Cardiac septum (tissue), 1 donor: Measurements from ENCODE around the gene ACSS1. TPM values are rescaled to one million over a fixed set of nuclear protein-coding genes. Genes with fewer than 3 reads are reported as not detected.

ENCODE experiments used
- DNase-seq: peaks from one replicate; pipeline ENCODE4 v3.0.0-alpha.2; 2020; ENCODE audit warnings: low spot score
- intact Hi-C: fragments of 100-400 bp; cut with DNase I; formaldehyde crosslinking; loops from one replicate; pipeline ENCODE4 v1.14.0; 2022
- total RNA-seq: library from RNA; stranded (reverse); fragmentation: NEBNext Ultra II Directional; extraction: Animal tissue kit (Norgen Biotek cat#: 25700); gene quantifications from one replicate; pipeline ENCODE4 v1.2.1, GENCODE V29; 2021
- donor health status: DM: no; HTN: no; CAD: no.

ACSS1 gene
- total RNA-seq, 1 donor from 2014 or later, result 47.6 TPM

DNA sequence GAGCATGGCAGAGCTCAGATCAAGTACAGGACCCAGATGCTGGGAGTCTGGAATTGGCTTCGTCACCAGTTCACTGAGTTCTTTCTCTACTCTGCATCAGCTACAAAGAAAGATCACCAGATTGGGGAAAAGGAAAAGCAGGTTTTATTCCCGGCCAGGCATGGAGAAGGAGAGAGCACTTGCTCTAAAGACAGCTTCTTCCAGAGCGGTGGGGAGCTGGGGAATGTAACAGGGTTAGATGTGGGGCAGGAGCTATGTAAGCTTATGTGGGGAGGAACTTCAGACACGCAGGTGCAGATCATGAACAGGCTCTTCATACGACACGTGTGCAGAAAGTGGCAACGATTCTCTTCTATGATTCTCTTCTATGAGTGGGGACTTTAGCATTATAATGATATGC is 4.9 kb upstream of the ACSS1 start:
- intact Hi-C loops, result loop anchor here (10.0 kb wide), 1 partner anchor 332 kb away; the partner anchor contains the start of gene ABHD12
- DNase-seq, result peak; percentile 65

DNA sequence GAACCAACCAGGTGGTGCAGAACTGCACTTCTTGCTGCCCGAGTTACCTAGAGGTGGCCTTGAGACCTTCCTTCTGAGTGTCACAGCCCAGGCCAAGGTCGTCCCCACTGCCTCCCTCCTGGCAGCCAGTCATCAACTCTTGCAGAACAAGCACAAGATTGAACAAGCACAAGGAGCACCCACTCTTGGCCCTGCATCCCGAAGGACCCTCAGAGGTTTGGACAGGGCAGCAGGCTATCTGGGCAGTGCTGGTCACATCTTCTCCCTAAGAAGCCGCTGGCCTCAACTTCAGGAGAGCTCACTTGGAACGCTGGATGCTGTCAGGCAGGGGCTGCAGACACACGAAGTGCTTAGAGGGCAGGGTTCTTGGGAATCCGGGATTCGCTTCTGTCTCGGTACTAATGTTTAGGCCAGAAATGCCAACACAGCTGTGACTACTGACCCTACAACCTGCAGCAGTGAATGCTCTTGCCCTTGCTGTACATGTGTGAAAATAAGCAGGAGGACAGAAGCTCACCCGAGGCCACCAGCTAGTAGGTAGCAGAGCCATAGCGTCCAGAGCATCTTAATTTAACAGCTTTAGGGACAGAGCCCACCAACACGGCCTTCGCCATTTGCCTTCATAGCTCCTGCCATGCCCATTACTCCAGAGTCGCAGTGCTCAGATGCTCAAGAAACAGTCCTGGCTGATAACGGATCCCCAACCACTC is 4.0 kb upstream of the ACSS1 start:
- peak; percentile 61 for DNase-seq

DNA sequence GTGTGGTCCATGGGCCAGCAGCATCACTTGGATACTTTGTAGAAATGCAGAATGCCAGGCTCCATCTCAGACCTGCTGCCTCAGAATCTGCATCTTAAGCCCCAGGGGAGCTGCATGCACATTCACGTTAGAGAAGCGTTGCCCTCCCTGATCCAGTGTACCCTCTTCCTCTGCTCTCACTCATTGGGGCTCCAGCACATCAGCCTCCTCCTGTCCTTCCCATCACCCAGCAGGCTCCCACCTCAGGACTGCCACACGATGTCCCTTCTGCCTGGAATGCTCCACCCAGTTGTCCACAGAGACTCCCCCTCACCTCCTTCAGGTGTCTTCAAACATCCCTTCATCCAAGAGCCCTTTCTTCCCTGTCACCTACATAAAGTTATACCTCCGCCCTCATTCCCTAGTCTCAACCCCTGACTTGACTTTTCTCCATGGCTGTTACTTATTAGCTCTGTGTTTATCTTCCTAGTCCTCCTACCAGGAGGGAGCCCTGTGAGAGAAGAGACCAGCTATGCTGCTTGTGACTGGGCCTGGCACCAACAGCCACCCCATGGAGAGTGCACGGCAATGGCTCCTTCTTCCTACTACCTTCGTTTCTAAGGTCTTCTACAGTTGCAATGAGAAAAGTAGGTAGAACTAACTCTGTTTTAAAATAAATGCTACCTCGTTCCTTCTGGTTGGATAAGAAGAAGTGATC is 3.3 kb upstream of the ACSS1 start:
- peak; percentile 53 for DNase-seq
- intact Hi-C loops, result loop anchor here (10.0 kb wide), 1 partner anchor 334 kb away; the partner anchor contains the start of gene ABHD12

More for the DNA sequence above, 4.0 kb upstream of the ACSS1 start:
- intact Hi-C loops, result loop anchor here (10.0 kb wide), 1 partner anchor 333 kb away; the partner anchor contains the start of gene ABHD12

DNA sequence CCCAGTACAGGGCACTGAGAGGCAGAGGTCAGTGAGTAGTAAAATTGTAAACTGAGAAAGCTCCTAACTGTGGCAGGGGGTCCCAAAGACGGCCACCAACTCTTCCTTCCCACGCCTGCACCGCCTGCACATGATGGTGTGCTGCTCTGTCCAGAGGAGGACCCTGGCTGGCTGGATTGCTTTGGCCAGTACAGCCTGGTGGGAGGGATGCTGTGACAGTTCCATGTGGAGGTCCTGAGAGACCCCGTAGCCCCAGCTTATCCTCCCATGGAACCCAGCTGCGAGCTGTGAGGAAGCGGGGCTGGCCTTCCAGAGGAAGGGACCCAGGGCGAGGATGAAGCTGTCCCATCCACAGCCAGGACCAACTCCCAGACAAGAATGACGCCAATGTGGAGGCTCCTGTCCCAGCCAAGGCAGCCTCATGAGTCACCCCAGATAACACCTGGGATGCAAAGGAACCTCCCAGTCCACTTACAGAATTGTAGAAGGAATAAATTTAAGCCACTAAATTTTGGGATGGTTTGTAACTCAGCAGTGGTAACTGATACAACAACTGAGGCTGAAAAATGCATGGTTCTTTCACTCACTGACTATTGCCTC is 2.0 kb upstream of the ACSS1 start:
- DNase-seq, result peak; percentile 72
- intact Hi-C loops, result loop anchor here (2.0 to 10.0 kb wide), 5 partner anchors 67 to 1705 kb away; partner anchors contain the start of genes ABHD12, APMAP, ENTPD6 and NXT1

DNA sequence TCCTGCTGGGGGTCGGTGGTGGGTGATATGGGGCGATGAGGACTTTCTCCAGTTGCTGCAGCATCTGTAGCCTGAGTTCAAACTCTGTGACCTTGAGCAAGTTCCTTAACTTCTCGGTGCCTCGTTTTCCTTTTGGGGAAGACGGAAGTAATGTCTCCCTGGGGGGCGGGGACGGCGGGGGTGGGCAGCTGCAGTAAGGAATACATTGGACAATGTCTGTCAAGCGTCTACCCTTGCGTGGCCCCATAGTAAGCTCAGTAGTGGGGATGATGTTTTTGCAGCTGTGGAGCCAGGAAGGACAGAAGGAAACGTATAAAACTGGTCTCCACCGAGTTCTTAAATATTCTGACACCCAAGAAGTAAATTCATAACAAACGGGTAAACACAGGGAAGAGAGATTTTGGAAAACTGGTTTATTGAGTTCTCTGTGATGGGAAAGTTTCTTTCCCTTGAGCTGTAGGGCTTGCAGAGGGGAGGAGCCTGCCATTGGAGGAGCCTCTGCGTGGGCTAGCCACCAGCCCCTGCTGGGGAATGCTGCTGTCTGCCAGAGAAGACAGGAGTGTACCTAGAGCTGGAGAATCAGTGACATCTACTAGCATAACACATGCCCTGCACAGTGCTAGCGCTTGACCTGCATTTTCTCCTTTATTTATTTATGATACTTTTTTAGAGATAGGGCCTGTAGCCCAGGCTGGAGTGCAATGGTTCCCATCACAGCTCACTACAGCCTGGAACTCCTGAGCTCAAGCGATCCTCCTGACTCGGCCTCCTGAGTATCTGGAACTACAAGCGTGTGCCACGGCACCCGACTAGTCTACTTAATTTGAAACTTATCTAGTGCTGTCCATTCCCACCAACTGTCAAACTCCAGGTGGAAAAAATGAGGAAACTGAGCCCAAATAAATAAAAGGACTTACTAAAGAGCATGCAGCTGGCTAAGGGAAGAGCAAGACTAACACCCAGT is 1.2 kb upstream of the ACSS1 start:
- intact Hi-C loops, result loop anchor here (2.0 to 10.0 kb wide), 4 partner anchors 66 to 1704 kb away; partner anchors contain the start of genes APMAP, ENTPD6, NXT1 and PYGB
- peak; percentile 75 for DNase-seq

DNA sequence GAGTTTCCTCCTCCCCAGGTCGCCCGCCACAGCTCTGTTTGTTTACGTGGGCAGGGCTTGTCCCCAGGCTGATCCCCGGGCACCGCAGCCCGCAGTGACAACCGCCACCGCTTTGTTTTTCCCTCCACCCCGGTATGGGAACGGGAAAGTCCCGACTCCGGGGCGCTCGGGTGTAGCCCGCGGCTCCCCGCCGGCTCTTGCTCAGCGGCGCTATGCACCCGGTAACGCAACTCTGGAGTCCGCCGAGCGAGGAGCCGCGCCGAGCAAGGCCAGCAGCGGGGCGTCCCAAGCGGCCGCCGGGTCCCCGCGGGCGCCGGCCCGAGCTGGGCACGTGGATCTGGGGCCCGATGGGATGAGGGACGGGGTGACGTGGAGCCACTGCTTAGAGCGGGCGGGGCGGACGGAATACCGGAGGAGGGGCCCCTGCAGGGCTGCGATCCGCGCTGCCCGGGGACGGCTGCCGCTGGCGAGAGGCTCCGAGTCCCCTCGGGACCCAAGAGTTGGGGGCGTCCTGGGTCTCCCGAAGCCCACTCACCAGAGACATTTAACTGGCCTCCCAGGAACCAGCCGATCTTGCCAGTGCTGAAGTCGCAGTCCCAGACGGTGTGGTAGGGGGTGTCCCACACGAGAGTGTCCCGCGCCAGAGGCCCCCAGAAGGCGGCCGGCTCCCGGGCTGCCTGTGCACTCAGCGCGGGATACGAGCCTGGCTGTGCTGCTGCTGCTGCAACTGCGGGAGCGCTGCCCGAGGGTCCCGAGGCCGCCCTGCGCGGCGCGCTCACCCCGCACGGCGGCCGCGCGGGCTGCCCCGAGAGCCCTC is 497 bp downstream of the ACSS1 start:
- DNase-seq, result peak; percentile 91
- intact Hi-C loops, result loop anchor here (2.0 to 10.0 kb wide), 5 partner anchors 15 to 1703 kb away; partner anchors contain the start of genes APMAP, ENTPD6, NXT1 and PYGB

DNA sequence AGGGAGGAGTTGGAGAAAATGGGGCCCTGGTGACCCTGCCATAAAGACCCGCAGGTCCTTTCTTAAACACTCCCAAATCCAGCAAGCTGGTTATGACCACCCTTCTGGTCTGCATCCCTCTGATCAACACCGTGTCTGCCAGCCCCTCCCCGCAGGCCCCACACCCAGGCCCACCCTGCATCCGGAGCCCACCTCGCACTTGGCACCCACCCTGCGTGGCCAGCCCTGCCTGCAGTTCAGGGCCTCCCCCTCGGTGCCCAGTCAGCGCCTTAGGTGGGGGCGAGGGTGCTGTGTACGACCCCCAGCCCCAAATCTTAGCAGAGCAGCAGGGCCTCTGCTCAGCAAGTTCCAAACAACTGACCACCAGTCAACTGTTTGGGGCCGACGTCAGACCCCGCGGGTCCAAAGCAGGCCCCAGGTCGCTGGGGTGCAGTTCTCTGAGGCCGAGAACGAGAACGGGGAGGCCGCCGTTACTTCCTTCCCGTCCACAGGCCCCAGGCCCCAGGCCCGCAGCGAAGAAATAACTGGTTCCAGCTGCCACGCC is 1.2 kb downstream of the ACSS1 start:
- DNase-seq, result peak; percentile 70
- intact Hi-C loops, result loop anchor here (2.0 to 10.0 kb wide), 4 partner anchors 14 to 1702 kb away; partner anchors contain the start of genes ENTPD6, NXT1 and PYGB

DNA sequence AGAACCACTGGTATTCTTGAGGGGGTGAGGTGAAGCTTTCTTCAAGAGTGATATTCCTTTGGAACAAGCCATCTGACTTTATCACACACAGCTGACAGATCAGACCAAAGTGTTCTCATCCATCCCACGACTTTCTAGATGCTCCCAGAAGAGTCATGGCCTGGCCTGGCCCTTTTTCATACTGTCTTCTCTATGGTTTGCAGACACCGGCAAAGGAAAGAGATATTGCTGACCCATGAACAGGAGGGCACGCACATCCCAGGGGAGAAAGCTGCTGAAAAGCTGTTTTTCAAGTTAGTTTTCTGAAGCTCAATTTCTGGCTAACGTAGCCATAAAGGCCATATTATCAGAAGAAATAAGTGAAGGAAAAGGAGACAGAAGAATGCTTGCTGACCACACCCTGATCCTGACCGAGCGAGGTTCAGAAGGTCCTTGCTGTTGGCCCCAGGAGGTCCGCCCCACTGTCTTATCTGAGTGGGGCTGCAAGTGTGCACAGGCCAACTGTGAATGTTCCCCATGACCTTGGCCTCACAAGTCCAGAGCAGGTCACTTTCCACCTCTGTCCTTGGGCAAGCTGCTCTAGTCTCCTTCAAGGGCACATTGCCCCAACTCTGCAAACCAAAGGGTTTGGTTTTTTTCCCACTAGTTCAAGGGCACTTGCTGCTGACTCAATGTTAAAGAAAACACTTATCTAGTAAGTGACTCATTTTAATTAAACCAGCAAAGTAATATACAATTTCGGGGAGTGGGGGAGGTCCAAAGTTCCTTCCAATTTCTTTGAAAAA is 2.0 kb downstream of the ACSS1 start:
- intact Hi-C loops, result loop anchor here (2.0 to 10.0 kb wide), 4 partner anchors 13 to 1701 kb away; partner anchors contain the start of genes ENTPD6, NXT1 and PYGB
- DNase-seq, result peak; percentile 58

DNA sequence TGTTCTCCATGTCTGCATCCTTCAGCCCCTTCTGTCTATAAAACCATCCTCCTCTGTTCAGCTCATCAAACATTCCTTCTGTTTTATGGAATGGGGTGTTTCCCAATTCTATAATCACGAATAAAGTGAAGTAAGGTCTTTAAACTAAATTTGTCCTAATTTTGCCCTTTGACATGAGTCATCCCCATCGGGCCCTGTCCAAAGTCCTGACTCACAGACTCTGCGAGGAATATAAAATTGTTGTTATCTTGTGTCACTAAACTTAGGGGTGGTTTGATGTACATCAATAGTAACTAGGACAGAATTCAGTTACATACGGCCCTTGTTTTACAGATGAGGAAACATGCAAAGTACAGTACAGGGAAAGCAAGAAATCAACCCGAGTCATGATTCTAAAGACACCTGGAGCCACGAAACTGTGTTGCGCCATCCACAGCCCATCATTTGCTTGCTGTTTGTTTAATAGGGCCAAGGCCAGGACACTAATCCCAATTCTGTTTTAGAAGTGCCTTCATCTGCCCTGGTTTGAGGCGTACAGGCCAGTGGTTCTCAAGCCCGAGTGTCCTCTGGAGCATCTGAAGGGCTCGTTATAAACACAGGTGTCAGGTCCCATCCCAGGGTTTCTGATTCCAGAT is 2.8 kb downstream of the ACSS1 start:
- intact Hi-C loops, result loop anchor here (5.0 to 10.0 kb wide), 4 partner anchors 140 to 1700 kb away; partner anchors contain the start of genes ENTPD6, NXT1 and PYGB
- DNase-seq, result peak; percentile 61

DNA sequence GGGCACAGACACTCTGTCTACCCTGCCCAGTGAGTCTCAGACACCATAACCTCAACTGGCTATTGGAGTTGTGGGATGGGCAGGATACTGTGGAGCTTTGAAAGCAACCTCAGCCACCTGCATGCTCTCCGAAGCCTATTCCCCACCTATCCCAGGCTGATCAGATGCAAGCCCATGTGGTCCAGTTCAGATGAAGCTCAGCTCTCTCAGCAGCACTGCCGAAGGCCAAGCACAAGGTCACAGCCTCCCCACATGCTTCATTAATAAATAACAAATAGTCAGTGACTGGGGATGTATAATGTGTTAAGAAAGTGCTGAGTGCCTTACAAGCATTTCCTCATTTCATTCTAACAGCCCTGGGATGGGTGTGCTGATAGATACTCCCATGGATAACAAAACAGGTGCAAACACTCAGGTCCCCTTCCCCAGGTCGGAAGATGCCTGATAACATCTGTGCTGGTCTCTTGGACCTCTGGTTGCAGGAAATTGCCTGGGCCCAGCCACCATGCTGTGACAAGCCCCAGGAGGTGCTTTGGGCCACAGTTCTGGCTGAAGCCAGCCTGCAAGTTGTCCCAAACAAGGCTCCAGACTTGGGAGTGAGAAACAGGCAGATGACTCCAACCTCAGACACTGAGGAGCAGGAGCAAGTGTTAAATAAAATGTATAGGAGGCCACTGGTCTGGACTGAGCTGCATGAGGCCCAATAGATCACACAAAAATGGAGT is 3.7 kb downstream of the ACSS1 start:
- peak; percentile 70 for DNase-seq
- intact Hi-C loops, result loop anchor here (5.0 to 10.0 kb wide), 3 partner anchors 141 to 1699 kb away; partner anchors contain the start of genes ENTPD6 and NXT1

DNA sequence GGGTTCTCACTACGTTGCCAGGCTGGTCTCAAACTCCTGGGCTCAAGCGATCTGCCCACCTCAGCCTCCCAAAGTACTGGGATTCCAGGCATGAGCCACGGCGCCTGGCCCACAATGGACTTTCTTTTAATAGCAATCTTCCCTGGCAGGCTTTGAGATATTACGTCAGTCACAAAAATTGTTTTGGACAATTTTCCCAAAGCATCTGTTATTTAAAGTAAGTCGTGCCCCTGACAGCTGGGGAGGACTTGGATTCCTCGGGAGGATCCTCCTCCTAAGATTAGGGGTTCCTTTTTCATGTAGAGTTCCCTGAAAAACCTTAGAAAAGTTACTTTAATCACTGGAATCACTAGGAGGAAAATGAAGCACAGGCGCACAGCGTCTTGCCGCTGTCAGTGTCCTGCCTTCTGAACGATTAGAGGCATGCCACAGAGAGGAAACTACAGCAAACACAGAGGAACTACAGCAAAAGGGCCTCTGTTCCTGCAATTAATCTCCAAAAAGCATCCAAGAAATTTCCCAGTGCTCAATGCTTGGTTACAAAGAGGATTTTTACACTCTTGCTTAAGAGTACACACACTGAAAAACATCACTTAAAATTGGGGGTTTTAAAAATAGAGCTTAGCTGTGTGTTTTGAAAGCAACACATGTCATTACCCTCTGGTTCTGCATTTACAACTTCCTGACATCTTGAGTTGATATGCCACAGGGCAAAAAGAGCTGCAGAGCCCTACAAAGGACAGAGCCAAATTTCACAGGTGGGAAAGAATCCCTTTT is 4.5 kb downstream of the ACSS1 start:
- peak; percentile 80 for DNase-seq
- intact Hi-C loops, result loop anchor here (5.0 to 10.0 kb wide), 3 partner anchors 141 to 1699 kb away; partner anchors contain the start of genes ENTPD6 and NXT1

DNA sequence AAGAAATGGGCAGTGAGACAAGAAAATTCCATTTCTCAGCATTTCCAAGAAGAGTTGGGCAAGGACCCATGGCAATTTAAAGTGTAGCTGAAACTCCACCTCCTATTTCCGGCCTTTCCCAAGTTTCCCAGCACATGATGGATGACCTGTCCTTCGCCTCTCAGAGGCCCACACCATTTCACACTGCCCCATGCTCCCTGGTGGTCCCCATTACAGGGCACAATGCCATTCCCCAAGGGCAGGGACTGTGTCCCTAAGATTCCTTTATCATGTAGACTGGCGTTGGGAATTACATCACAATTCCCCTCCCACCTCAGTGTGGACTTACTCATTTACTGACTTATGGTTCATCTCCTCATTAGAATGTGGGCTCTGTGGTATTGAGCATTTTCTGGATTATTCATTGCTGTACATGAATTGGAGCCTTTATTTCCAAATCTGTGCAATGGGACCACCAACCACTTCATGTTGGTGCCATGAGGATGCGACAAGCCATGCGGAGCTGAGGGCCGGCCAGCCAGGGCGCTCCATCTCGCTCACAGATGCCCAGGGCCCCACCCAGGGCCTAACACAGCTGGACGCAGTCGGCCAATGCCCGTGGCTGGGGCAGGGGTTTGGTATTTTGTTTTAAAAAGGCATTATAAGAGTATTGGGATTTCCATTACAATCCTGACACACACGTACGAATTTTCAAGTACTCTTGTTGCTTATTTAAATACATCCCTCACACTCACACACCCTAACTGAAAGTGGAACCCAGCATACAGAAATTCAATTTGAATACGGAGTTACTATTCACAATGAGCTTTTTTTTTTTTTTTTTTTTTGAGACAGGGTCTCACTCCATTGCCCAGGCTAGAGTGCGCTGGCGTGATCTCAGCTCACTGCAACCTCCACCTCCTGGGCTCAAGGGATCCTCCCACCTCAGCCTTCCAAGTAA is 5.4 kb downstream of the ACSS1 start:
- intact Hi-C loops, result loop anchor here (5.0 to 10.0 kb wide), 3 partner anchors 142 to 1698 kb away; partner anchors contain the start of genes ENTPD6 and NXT1
- DNase-seq, result peak; percentile 75

DNA sequence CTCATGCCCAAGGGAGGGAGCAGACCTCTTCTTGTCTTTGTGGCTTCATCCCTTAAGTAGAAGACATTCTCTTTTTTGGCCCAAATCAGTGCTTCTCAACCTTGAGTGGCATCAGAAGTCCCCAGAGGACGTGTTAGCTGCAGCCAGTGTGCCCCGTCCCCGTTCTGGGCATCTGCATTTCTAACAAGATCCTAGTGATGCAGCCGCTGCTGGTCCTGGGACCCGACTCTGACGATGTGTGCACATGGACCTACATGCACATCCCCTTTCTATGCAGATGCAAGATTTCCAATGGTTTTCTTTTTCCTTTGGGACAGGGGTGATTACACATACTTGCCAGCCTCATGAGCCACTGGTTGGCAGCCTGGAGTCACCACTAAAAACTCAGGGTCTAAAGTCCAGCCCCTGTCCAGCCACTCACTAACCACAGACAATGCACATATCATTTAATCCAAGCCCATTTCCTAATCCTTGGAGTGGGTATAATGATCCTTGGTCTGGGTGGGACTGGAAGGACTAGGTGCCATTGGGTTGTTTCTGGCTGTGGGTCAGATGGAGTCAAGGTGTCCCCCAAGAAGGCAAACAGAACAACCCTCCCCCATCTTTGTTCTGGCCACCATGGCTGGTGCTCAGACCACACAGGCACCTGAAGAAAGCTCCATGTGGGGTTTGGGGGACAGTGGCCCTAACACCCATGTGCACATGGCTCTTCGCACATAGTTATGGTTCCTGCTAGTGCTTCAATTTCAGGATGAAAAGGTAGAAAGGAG is 6.4 kb downstream of the ACSS1 start:
- intact Hi-C loops, result loop anchor here (5.0 to 10.0 kb wide), 3 partner anchors 143 to 1697 kb away; partner anchors contain the start of genes ENTPD6 and NXT1

More for the DNA sequence above, 6.4 kb downstream of the ACSS1 start:
- DNase-seq, result peak; percentile 47
